Measurements from ENCODE around the gene GPR137C. TPM values are rescaled to one million over a fixed set of nuclear protein-coding genes. Genes with fewer than 3 reads are reported as not detected.

The GPR137C gene
- total RNA-seq, 1 experiment from 2014 or later = 0.89 TPM

GRCh38 chr14:52641745-52642144 is 89.1 kb downstream of the GPR137C start:
- RAD21 ChIA-PET (ENCODE audit: low non-redundant PET in 1 of 2, low total read pairs in 2 of 2, uncharacterized antibody in 2 of 2, unreplicated experiment in 2 of 2) = no interaction called here
- CTCF ChIA-PET = no interaction called here
- Histone ChIP-seq H3K27ac (ENCODE audit: low read depth, low read length) (no peak overlapping the region), H3K27me3 (ENCODE audit: insufficient read depth, low read length) (no peaks in the 10 kb centered on the region), H3K4me3 (replicated peaks in 1 of 2; ENCODE audit: low read depth in 1 of 2, low read length in 2 of 2) (no peak overlapping the region), H3K9ac (ENCODE audit: low read length) (no peak overlapping the region), H2AFZ (ENCODE audit: low read depth, low read length, poor library complexity, severe bottlenecking) (no peak overlapping the region), H4K20me1 (ENCODE audit: insufficient read depth) (no peaks in the 10 kb centered on the region), H3K4me1 (ENCODE audit: control insufficient read depth in 1 of 2, insufficient read depth in 2 of 2, low read length in 2 of 2) (no peaks in the 10 kb centered on the region), H3K36me3 (ENCODE audit: control insufficient read depth in 1 of 2, insufficient read depth in 2 of 2, low read length in 2 of 2) (peaks cover 16 to 23% of the 10 kb centered on the region in 2 experiments; a peak in 3 of 4 replicates), H3K9me2 (ENCODE audit: insufficient read depth) (no peaks in the 10 kb centered on the region), H3K4me2 (ENCODE audit: low read length) (no peak overlapping the region), H3K9me3 (ENCODE audit: control insufficient read depth in 1 of 2, insufficient read depth in 1 of 2, low read depth in 1 of 2, low read length in 2 of 2) (peaks cover 0 to 4% of the 10 kb centered on the region in 2 experiments; a peak in 1 of 4 replicates), H3K79me2 (ENCODE audit: insufficient read depth, low read length) (no peaks in the 10 kb centered on the region)
- POLR2A ChIA-PET = no interaction called here
- intact Hi-C loops (cut with micrococcal nuclease) = no loop called here
- TF ChIP-seq FOSL1 (IDR thresholded peaks at IDR 0.05; ENCODE audit: low read depth) (no peak), CTCF (IDR thresholded peaks at IDR 0.05 in 2 of 3, conservative IDR thresholded peaks at IDR 0.05 in 1 of 3; ENCODE audit: borderline replicate concordance in 1 of 3, insufficient read depth in 1 of 3, low read depth in 2 of 3, low read length in 2 of 3) (no peak)
- ATAC-seq (no peak), DNase-seq (ENCODE audit: low read depth, low spot score) (no peak)
- no TSS peak for BruUV-seq (replicated peaks)

GRCh38 chr14:52649511-52649910 is 96.9 kb downstream of the GPR137C start:
- Histone ChIP-seq H3K4me1 (ENCODE audit: control insufficient read depth in 1 of 2, insufficient read depth in 2 of 2, low read length in 2 of 2) (no peaks in the 10 kb centered on the region), H2AFZ (ENCODE audit: low read depth, low read length, poor library complexity, severe bottlenecking) (no peak overlapping the region), H3K9me2 (ENCODE audit: insufficient read depth) (no peaks in the 10 kb centered on the region), H3K4me2 (ENCODE audit: low read length) (no peak overlapping the region), H3K4me3 (replicated peaks in 1 of 2; ENCODE audit: low read depth in 1 of 2, low read length in 2 of 2) (no peak overlapping the region), H3K36me3 (ENCODE audit: control insufficient read depth in 1 of 2, insufficient read depth in 2 of 2, low read length in 2 of 2) (peaks cover 16 to 47% of the 10 kb centered on the region in 2 experiments), H3K27ac (ENCODE audit: low read depth, low read length) (no peak overlapping the region), H3K9ac (ENCODE audit: low read length) (no peak overlapping the region), H3K9me3 (ENCODE audit: control insufficient read depth in 1 of 2, insufficient read depth in 1 of 2, low read depth in 1 of 2, low read length in 2 of 2) (no peaks in the 10 kb centered on the region), H3K27me3 (ENCODE audit: insufficient read depth, low read length) (no peaks in the 10 kb centered on the region), H4K20me1 (ENCODE audit: insufficient read depth) (no peaks in the 10 kb centered on the region), H3K79me2 (ENCODE audit: insufficient read depth, low read length) (no peaks in the 10 kb centered on the region)
- ATAC-seq = no peak
- intact Hi-C loops (cut with micrococcal nuclease) = no loop called here
- TF ChIP-seq EZH2 (IDR thresholded peaks at IDR 0.05) = no peak
- no peak for TF ChIP-seq POLR2A (IDR thresholded peaks at IDR 0.05; ENCODE audit: borderline replicate concordance, extremely low read depth, insufficient read depth, insufficient read length)
- no peak for TF ChIP-seq POLR2AphosphoS5 (IDR thresholded peaks at IDR 0.05; ENCODE audit: low read depth, low read length)
- no peak for TF ChIP-seq EZH2phosphoT487 (IDR thresholded peaks at IDR 0.05; ENCODE audit: borderline replicate concordance)
- no peak for TF ChIP-seq CEBPB (IDR thresholded peaks at IDR 0.05; ENCODE audit: low read depth)
- TF ChIP-seq ZBTB33 (IDR thresholded peaks at IDR 0.05; ENCODE audit: extremely low read depth, insufficient replicate concordance, low read length) = no peak
- TF ChIP-seq, protein P1, sequence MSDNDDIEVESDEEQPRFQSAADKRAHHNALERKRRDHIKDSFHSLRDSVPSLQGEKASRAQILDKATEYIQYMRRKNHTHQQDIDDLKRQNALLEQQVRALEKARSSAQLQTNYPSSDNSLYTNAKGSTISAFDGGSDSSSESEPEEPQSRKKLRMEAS (IDR thresholded peaks at IDR 0.05) = no peak
- no peak for TF ChIP-seq EGR1 (IDR thresholded peaks at IDR 0.05; ENCODE audit: low read depth)
- no peak for TF ChIP-seq RAD21 (IDR thresholded peaks at IDR 0.05; ENCODE audit: low read depth)
- TF ChIP-seq SP1 (IDR thresholded peaks at IDR 0.05; ENCODE audit: low read depth) = no peak
- TF ChIP-seq ELF1 (IDR thresholded peaks at IDR 0.05; ENCODE audit: borderline replicate concordance, low read depth) = no peak
- TF ChIP-seq SIN3A (IDR thresholded peaks at IDR 0.05; ENCODE audit: low read depth) = no peak
- no peak for TF ChIP-seq ZFX (IDR thresholded peaks at IDR 0.05)
- no peak for TF ChIP-seq YY1 (IDR thresholded peaks at IDR 0.05; ENCODE audit: extremely low read depth, insufficient replicate concordance, low read depth, low read length)
- no peak for TF ChIP-seq FOSL1 (IDR thresholded peaks at IDR 0.05; ENCODE audit: low read depth)
- no TSS peak for BruUV-seq (replicated peaks)
- ChIA-PET POLR2A (no interaction called here), RAD21 (ENCODE audit: low non-redundant PET in 1 of 2, low total read pairs in 2 of 2, uncharacterized antibody in 2 of 2, unreplicated experiment in 2 of 2) (no interaction called here), CTCF (no interaction called here)
- DNase-seq (ENCODE audit: low read depth, low spot score) = no peak

Data from HCT116 (cell line).